Bronchial epithelial cell (primary cell): ENCODE results near the gene UBE3C. TPM values are rescaled to one million over a fixed set of nuclear protein-coding genes. Genes with fewer than 3 reads are reported as not detected.

Source experiments
- DNase-seq: peaks from one replicate; pipeline ENCODE4 v3.0.0-alpha.2; 2010; ENCODE audit warnings: low read depth
- FAIRE-seq: peaks from 2 replicates; lab custom pipeline; 2011; peaks lifted over from hg19 to GRCh38; lab: Jason Lieb, UNC
- H3K27me3 ChIP-seq: 2 replicates; pipeline ENCODE4 v1.5.1; 2011; ENCODE audit warnings: low read length; ENCODE audit not compliant: control insufficient read depth, insufficient read depth
- H3K36me3 ChIP-seq: 2 replicates; pipeline ENCODE4 v1.5.1; 2011; ENCODE audit warnings: low read length; ENCODE audit not compliant: control insufficient read depth, insufficient read depth
- H3K4me3 ChIP-seq: 2 replicates; pipeline ENCODE4 v1.5.1; 2011; ENCODE audit warnings: mild to moderate bottlenecking, low read depth, low read length, control low read depth
- total RNA-seq: library from RNA; depleted of rRNA; stranded (reverse); fragments of >200 nt; gene quantifications from 2 replicates; pipeline ENCODE4 v1.2.1, GENCODE V29; 2014
- TF ChIP-seq, protein P1 (sequence below): IDR thresholded peaks from 2 replicates; pipeline ENCODE4 v1.5.1; 2011; ENCODE audit warnings: mild to moderate bottlenecking, moderate library complexity, low read length, control low read depth, inconsistent platforms; ENCODE audit not compliant: insufficient read depth, severe bottlenecking

UBE3C gene
- total RNA-seq, 1 donor from 2014 or later, result 89.5 TPM

DNA sequence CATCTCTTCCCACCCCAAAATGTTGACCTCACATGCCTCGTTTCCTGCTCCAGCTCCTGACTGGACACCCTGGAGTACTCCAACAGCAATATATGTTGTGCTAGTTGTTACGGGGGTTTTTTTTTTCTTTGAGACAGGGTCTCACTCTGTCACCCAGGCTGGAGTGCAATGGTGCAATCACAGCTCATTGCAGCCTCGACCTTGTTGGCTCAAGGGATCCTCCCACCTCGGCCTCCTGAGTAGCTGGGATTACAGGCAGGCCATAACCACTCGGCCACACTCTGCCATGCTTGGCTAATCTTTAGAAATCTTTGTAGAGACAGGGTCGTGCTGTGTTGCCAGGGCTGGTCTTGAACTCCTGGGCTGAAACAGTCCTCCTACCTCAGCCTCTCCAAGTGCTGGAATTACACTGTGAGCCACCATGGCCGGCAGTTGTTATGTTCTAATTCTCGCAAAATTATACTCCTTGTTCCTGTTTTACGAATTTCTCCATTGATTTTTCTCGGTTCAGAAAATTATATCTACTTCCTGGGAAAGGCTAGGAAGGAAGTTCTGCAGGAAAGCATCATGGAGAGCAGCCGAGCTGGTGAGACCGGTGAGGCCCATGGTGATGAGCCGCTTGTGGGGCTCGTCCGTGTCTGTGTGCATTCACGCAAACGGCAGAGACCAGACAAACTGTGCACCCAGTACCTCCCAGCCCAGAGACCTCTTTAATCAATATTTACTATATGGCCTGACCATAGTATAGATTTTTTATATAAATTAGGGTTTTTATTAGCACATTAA is 145.7 kb downstream of the UBE3C start:
- Histone ChIP-seq H3K36me3 (no peaks in the 10 kb centered on the region), H3K4me3 (no peak overlapping the region), H3K27me3 (no peaks in the 10 kb centered on the region)
- TF ChIP-seq, protein P1, sequence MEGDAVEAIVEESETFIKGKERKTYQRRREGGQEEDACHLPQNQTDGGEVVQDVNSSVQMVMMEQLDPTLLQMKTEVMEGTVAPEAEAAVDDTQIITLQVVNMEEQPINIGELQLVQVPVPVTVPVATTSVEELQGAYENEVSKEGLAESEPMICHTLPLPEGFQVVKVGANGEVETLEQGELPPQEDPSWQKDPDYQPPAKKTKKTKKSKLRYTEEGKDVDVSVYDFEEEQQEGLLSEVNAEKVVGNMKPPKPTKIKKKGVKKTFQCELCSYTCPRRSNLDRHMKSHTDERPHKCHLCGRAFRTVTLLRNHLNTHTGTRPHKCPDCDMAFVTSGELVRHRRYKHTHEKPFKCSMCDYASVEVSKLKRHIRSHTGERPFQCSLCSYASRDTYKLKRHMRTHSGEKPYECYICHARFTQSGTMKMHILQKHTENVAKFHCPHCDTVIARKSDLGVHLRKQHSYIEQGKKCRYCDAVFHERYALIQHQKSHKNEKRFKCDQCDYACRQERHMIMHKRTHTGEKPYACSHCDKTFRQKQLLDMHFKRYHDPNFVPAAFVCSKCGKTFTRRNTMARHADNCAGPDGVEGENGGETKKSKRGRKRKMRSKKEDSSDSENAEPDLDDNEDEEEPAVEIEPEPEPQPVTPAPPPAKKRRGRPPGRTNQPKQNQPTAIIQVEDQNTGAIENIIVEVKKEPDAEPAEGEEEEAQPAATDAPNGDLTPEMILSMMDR, result no peak
- no peak for DNase-seq
- FAIRE-seq, result no peak

DNA sequence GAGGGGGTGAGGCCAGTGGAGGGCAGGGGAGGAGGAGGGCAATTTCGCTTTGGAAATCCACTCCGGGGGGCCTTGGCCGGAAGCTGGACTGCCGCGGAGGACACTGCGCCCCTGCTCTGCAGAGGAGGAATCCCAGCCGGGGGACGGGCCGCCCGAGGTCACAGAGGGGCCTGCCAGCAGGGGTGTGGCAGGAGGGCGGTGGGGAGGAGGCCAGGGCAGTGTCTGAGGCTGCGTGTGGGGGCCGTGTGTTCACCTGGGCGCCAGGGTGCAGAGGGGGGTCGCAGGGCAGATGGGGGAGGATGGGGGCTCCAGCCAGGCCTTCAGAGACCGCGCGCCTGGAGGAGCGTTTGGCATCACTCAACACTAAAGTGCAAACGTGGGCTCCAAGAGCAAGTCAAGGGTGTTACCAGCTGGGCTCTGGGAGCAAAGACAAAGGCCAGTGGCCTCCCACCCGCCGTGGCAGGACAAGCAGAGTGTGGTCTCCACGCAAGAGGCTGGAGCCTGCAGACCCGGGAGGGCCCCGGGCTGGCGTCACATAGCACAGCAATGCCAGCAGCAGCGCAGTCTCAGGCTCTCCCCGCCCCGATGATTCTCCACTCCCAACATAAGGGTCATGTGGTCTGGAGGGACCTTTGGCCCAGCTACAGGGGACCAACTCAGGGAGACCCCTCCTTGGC is 152.8 kb downstream of the UBE3C start:
- DNase-seq (no peak), FAIRE-seq (no peak)
- Histone ChIP-seq H3K36me3 (no peaks in the 10 kb centered on the region), H3K4me3 (no peak overlapping the region), H3K27me3 (no peaks in the 10 kb centered on the region)
- TF ChIP-seq, protein P1, result no peak

DNA sequence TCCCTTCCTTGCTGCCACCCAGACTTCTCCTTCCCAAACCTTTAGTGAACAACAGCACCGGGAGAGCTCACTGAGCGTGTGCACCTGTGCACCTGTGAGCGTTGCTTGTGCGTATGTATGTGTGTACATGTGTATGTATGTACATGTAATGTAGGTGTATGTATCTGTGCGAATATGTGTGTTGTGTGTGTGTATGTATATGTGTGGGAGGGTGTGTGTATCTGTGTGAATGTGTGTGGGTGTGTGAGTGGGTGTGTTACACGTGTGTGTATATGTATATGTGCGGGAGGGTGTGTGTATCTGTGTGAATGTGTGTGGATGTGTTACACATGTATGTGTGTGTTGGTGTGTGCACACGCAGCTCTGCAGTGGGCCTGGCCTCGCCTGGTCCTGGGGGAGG is 153.5 kb downstream of the UBE3C start:
- Histone ChIP-seq H3K27me3 (no peaks in the 10 kb centered on the region), H3K4me3 (no peak overlapping the region)
- FAIRE-seq, result peak; percentile 91

DNA sequence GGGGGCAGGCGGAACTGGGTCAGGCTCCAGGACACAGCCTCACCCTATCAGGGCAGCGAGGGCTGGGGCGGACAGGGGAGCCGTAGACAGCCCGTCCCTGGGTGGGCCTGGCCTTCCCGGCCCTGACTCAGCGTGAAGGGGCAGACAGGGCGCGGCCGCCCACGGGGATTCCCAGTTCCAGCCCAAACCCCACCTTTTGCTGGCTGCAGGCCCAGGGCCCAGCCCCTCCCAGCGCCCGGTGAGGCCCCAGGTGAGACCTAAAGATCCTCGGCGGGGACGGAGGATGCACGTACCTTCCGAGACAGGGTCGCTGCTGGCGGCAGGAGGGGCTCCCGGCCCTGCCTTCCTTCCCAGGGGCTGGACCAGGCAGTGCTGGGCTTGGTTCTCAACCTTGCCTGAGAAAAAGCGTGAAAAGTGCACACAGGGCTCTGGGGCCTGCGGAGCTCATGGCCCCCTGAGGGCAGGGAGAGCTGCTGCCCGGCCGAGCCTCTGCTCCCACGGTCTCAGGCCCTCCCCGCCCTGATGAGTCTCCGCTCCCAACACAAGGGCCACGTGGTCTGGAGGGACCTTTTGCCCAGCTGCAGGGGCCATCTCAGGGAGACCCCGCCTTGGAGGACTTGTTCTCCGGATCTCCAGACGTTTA is 154.2 kb downstream of the UBE3C start:
- Histone ChIP-seq H3K27me3 (no peaks in the 10 kb centered on the region), H3K36me3 (no peaks in the 10 kb centered on the region), H3K4me3 (no peak overlapping the region)
- FAIRE-seq, result no peak
- peak; percentile 79 for DNase-seq
- TF ChIP-seq, protein P1, result no peak

More for the DNA sequence above, 153.5 kb downstream of the UBE3C start:
- TF ChIP-seq, protein P1, result no peak
- no peak for DNase-seq
- H3K36me3 ChIP-seq, result no peaks in the 10 kb centered on the region

DNA sequence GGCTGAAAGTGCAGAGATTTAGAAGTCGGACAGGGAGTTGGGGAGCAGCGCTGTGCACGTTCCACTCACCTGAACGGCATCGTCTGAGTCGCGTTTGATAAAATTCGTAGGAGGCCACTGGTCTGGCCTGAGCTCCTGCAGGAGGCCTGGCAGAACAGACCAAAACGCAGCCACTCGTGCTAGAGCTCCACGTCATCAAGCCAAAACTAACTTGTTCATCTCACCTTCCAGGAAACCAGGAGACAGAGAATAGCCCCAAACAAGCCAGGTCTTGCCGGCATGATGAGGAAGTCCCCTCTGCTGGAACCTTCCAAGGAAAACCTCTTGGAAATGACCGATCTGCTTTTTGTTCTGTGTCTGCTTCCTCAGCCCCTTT is 154.7 kb downstream of the UBE3C start:
- no peak overlapping the region for H3K4me3 ChIP-seq
- H3K36me3 ChIP-seq, result no peaks in the 10 kb centered on the region

More for the DNA sequence above, 154.7 kb downstream of the UBE3C start:
- TF ChIP-seq, protein P1, result no peak
- FAIRE-seq (no peak), DNase-seq (peak; percentile 95)
- H3K27me3 ChIP-seq, result no peaks in the 10 kb centered on the region
